Measurements from ENCODE around the gene FAM9B.
"Not testable (repeated sequence)": the region's sequence is repeated elsewhere in the genome, so short reads cannot be mapped to it uniquely, and the experiment has no call there.

Gene FAM9B

DNA sequence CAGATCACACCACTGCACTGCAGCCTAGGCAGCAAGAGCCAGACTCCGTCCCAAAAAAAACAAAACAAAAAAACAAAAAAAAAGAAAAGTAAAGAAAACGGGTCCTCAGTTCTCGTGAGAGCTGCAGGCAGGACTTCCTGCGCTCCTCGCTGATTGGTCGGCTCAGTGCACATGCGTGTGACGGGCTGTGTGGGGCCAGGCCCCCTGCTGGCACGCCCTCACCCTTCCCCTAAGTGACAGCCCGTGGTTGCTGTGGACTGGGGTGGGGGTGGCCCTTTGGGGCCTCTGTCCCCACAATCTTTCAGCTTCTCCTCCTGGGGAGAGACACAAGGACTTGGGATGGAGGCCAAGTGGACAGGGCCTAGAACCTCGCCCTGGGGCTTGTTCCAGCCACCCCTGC is at the start of gene FAM9B:
Gene FAM9B (minus strand): TSS at position 139 of the 400 bp plus-strand sequence. CDS start 1,141 bp downstream, outside the sequence.
- DNase-seq = no peak

DNA sequence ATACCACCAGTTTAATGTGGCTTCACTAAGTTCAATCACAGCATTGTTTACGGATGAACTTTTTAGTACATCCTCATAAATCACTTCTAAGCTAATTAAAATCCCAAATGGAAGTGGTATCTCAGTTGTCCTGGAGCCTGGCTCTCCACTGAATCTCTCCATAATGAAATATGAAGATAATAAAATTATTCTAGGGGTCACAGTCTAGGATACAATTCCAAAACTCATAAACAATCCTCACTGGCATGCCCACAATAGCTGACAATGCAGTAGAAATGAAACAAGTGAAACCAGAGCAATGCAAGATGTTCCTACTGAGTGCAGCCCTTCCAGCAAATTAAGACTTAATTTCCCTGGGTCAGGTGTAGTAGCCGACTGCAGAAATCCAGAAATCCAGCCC is 47.3 kb upstream of the FAM9B start:
- DNase-seq = no peak

DNA sequence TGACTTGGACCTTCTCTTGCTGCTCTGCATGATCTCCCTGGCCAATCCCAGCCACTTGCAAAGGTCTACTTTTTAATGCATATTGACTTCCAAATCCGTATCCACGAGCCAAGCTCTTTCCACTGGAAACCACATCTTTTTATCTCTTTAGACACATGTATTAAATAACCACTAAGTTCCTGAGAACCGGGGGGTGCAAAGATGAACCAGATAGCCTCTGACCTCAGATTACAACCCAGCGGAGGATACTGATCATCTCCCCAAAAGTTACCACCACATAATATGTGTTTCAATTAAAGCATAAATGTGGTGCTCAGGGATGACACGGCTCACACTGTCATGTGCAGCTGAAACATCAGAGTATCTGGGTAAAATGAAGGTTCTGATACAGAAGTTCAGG is 40.4 kb upstream of the FAM9B start:
- DNase-seq = no peak

DNA sequence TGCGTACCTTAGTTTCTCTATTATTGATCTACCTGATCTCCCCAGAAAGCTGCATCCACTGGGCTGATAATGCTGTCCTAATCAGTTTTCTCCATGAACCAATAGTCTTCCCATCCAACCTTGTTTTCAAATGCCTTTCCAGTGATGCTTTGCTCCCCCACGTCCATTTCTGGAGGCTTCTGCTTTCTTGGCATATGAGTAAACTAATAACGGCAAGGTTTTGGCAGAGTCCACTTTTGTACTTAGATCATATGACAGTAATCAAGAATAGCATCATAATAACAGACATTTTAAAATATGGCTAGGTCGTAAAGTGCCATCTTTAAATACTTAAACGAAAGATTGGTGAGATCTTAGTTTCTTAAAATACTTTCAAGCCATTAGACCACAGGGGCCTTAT is 38.4 kb upstream of the FAM9B start:
- no peak for DNase-seq

DNA sequence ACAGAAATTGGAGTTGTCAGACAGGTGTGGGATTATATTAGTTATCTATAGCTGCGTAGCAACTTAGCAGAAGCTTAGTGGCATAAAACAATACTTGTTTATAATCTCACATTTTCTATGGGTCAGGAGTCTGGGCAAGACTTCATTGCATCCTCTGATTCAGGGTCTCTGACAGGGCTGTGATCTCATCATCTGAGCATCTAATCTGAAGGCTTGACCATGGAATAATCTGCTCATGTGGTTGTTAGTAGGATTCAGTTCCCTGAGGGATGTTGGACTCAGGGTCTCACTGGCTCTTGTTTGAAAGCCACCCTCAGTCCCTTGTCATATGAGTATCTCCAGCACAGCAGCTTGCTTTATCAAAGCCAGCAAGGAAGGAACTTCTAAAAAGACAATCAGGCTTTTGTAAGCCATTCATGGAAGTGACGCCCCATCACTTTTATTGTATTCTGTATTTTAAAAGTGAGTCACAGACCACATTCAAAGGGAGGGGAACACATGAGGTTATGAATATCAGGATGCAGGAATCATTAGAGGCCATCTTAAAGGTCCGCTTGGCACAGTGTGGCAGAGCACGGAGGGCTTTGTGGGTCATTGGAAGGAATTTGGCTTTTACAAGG is 37.2 kb upstream of the FAM9B start:
- DNase-seq = no peak

DNA sequence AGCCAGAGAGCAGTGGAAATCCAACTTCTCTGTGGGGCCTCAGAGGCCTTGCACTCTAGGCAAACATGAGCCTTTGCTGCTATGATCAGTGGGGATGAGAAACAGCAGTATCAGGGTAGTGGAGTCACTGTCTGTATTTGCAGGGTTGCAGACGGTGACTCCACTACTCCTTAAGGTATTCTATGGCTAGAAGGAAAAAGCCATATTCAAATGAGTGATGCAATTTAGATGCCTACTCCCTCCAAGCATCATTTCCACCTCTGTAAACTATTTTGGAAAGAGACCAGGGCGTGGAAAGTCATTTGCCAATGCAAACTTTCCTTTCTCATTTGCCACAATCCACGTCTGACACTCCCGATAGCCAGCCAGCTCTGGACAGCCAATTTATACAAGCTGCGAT is 35.6 kb upstream of the FAM9B start:
- DNase-seq = no peak

DNA sequence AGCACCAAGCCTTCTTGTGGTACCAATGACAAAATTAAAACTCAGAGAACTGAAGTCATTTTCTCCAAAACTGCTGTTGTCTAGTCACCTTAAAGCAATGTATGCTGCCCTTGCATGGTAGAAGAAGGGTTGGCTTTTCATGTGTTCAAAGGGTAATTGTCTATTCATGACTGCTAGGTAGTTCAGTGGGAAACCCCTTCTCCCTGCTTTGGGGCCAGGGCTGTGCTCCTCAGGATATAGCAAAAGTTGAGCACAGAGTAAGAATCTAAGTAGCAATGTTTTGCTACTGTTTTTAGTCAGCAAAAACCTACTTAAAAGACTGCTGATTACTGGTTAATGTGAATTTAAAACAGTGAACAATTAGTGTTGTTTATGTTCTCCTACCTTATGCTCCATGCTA is 30.8 kb upstream of the FAM9B start:
- DNase-seq = no peak

DNA sequence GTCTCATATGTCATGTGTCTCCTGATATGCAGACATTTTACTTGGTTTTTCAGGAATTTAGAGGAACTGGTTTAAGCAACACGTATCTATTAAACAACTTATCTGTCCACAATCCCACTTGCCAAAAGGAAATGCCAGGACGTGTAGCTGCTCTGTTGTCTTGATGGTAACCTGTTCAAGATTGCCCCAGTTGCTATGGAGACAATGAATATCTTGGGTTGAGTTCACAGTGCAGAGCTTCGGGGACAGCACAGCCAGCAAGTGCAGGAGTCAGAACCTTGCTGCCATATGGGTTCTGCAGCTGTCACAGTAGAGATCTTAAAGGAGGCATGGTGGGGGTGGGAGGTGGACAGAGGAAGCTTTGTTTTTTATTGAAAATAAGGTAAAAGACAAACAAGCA is 28.7 kb upstream of the FAM9B start:
- no peak for DNase-seq

DNA sequence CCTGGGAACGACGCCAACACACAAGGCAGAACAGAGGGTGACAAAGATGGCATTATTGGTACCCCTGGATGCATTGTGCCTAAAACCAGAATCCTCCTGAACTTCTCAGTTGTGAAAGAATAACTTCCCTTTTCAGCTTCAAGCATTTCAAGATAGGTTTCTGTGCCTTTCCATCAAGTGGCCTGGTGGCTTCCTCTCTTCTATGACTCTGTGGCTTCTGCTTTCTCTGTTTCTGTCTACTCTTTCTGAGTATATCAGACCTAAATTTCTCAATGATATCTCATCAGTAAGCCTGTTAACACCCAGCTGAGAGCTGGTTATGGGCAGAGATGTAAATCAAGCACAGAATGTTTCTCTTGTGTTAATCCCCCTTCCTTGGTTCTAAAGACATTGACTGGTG is 21.4 kb upstream of the FAM9B start:
- no peak for DNase-seq

DNA sequence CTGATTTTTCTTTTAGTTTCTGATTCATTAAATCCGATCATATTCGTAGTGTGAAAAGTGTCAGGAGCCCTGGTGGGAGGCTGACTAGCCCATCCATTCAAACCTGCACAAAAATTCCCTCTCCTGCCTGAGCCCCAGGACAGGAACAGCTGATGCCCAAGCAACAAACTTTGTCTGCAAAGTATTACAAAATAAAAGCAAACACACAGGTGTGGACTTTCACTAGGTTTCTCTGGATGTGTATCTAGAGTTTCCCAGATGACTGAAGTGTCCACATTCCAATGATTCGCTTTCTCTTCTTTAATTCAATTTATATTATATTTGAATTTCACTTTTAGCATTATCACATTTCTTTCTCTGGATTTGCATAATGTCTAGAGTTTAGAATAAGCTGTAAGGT is 18.2 kb upstream of the FAM9B start:
- no peak for DNase-seq

DNA sequence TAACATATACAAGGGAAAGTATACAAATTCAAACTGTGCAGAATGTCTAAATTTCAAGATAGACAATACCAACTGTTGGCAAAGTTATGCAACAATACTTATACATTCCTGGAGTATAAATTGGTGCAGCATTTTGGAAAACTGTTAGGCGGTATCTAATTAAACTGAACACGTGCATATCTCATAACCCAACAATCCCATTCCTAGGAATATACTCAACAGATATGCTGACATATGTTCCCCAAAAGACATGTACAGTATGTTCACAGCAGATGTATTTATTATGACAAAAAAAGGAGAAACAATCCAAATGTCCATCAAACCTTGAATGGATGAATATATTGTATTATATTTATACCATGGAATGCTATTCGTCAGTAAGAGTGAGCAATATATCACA is 16.4 kb upstream of the FAM9B start:
- no peak for DNase-seq

DNA sequence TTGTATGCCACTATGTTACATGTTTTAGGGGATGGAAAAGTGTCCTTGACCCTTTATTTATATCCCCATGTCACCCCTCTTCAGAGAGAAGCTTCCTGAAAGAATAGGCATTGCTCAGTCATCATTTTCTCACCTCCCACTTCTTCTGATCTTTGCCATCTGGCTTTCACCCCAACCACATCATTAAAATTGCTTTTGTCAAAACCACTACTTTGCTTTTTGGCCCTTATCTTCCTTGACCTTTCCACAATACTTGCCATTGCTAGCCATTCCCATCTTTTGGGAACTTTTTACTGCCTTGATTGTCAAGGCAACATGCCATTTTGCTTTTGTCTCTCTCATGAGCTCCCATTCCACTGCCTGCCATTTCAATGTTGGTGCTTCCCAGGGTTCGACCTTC is 14.9 kb upstream of the FAM9B start:
- DNase-seq = no peak

DNA sequence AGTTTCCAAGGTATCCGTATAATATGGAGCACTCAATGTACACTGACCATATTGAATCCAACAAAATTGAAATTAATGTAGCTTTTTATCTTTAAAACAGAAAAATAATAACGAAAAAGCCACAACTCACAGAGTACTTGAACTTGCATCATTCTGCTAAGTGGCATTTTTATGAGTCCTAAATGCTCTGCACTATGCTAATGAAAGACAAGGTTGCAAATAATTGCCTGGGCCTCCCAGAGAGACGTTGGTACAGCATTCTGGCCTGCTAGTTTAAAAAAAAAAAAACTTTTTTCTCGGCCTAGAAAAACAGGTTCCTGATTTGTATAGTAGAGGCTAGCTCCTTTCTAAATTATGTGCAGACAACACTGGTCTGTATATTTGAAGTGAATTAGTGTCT is 4.3 kb upstream of the FAM9B start:
- DNase-seq = no peak

DNA sequence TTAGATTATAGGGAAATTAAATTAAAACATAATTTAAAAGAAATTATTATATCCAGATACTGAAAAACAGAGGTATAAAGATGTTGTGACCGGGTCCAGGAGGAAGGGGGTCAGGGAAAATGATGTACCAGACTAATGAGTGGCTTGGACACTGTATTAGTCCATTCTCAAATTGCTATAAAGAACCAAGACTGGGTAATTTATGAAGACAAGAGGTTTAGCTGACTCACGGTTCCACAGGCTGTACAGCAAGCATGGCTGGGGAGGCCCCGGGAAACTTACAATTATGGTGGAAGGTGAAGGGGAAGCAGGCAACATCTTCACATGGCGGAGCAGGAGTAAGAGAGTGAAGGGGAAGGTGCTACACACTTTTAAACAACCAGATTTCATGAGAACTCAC is 3.4 kb upstream of the FAM9B start:
- DNase-seq = no peak

DNA sequence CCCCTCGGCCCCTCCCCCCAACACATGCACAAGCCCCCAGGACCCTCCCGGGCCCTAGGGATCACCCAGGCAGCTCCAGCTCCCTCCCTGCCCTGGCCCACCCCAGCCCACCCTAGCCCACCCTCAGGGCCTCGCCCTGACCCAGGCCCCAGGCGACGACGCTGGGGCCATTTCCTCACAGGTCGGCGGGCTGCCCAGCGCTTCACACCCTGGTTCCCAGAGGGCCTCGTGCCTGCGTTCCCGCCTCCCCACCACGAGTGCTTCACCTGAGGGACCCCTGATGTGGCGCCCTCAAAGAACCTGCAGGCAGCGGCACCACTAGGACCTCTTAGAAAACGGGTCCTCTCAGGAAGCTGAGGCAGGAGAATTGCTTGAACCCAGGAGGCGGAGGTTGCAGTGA is 341 bp downstream of the FAM9B start:
- no peak for DNase-seq

DNA sequence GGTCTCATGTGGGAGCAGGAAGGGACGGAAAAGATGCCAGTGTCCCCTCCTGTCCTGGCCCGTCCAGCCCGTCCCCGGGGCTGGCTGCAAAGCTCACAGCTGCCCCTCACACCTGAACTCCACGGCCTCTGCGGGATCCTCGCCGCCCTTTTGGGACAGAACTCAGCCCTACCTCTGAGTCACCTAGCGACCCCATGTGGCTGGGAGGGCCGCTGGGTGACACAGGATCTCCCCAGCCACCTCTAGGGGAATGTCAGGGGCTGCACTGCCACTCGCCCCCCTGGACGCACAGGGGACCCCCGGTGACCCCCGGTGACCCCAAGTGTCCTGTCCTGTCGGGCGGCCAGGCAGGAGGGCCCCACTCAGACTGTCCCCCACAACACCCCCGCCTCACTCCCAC is 748 bp downstream of the FAM9B start:
- DNase-seq = no peak

DNA sequence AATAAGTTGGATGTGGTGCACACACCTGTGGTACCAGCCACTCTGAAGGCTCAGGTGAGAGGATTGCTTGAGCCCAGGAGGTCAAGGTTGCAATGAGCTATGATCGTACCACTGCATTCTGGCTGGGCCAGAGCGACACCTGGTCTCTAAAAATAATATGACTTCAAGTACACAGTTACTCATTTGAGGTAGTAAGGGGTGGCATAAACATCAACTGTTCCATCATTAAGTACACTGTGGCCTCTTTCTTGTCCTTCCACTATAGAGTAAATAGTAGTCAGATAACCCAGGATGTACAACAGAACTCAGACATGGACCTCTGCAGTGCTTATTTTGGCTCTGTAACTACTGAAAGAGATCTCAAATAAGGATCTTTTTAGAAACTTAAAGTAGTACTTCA is 10.6 kb downstream of the FAM9B start:
- no peak for DNase-seq

DNA sequence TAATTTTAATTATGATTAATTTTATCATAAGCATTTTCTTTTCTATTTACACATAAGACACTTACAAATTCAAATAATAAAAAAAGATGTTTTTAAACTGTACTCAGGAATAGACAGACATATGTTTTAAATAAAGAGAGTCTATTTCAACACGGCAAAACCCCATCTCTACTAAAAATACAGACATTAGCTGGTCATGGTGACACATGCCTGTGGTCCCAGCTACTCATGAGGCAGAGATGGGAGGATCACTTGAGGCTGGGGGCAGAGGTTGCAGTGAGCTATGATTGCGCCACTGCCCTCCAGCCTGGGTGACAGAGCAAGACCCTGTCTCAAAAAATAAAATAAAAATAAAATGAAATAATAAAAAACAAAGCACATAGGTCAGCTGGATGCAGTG is 14.8 kb downstream of the FAM9B start:
- DNase-seq = no peak

DNA sequence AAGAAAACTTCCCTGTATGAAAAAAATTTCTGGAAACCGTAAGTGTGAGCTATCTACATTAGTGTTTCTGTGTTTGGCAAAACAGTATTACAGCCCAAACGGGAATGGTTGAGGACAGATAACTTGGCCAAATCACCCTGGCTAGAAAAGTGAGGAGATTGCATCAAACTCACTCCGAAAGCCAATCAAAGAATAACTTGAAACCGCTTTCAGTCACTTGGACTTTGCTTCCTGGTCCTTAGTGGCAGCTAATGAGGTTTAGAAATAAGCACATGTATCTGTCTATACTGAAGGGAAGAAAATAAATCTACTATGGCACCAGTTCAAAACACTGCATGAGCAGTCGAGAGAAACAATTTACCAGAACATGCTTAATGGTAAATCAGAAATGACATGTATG is 15.6 kb downstream of the FAM9B start:
- not testable (repeated sequence) for DNase-seq

DNA sequence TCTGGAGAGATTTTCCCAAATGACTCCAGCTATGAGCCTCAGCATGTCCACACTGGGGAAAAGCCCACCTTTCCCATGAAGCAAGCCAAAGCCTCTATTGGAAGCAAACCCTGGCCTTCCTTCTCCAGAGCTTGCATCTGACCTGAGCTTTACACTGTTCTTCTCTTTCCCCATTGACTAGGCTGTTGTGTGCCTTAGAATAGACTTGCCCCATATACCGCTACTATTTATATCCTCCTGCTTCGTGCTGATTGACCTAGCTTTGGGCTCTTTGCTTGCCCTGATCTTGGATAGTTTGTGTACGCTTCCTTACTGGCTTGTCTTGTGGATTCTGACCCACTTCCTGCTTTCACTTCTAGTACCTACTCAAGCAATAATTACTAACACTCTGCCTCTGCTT is 30.9 kb downstream of the FAM9B start:
- DNase-seq = no peak

DNA sequence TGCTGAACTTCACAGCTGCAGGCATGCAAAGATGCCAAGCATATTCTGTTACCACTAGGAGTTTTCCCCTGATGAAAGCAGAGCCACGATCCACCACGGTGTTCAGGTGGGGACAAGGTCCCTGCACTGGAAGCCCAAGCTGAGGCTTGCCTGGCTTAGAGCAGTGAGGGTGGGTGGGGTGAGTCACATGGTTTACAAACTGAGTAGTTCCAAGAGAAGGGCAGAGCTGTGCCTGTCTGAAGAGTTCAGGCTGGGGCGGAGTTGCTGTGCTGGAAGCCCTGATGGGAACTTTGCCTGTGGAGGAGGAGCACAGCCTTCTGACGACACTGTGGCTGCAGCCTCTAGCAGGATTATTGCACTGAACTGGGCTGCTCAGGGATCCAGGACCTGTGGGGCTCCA is 45.5 kb downstream of the FAM9B start:
- peak; percentile 59 for DNase-seq

DNA sequence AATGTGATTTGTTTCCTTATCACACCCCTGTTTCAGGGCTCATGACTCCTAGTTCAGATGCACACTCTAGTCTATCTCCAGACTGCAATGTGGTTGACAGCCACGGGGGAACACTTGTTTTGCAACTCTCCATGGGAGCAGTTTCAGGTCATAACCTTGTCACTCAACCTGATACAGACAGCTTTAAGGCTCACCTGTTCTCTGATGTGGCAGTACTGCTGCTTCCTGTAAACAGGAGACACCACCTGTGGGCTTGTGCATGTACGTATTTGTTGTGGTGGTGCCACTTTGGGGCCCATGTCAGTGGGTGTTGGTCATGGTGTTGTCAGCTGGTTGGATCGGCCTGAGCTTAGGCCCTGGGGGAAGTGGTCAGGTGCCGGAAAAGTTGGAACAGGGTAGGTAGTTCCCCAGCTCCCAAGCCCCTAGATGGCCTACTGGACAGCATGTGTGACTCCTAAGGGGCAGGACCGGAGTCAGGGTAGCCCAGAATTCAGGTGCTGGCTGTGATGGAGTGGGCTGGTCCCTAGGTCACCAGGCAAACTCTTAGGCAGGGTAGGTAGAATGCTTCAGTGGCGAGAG is 46.2 kb downstream of the FAM9B start:
- DNase-seq = no peak

DNA sequence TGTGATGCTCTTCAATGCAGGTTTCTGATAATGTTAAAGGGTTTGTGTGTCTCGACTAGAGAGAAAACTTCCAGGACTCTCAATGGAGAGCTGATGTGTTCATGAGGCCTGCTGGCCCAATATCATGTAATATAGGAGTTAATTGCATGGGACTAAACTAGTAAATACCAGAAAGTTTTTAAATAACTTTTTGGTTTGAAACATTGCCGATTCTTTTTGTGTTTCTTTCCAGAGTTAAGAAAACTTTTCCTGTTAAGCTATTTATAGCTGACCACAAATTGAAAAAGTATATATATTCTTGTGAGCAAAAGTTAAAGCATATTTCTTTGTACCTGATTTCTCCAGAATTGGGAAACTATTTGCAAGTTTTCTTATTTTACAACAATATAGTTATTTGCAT is 49.7 kb downstream of the FAM9B start:
- DNase-seq = no peak

DNA sequence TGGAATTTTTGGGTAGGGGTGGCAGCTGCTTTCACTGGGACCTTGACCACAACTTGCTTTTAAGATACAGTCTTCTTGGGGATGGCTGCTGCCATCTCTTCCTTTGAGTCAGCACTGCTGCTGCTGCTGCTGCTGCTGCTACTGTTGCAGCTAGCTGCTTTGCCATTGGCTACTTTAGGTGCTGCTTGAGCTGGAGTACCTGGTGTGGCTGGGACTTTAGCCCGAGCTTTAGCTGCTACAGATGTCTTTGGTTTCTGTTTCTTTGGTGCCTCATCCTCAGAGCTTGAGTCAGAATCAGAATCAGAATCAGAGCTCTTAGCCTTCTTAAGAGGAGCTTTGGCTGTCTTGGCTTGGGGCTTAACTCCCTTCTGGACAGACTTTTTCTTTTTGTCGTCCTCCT is 52.2 kb downstream of the FAM9B start:
- DNase-seq = no peak

DNA sequence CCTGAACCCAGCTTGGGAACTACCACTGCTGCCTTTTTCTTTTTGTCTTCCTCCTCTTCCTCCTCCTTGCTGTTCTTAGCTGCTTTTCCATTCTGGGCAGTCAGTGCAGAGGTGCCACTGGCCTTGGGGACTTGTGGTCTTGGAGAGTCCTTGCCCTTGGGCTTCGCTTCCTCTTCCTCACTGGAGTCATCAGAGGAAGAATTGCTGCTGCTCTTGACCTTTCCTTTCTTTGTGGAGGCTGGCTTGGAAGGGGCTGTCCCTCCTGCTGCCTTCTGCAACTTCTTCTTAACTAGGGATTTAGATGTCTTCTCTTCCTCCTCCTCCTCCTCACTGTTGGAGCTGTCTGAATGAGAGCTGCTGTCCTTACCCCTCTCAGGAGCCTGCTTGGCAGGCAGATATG is 53.2 kb downstream of the FAM9B start:
- no peak for DNase-seq
